ENCODE measurements around the gene ZNF135.

The ZNF135 gene

DNA sequence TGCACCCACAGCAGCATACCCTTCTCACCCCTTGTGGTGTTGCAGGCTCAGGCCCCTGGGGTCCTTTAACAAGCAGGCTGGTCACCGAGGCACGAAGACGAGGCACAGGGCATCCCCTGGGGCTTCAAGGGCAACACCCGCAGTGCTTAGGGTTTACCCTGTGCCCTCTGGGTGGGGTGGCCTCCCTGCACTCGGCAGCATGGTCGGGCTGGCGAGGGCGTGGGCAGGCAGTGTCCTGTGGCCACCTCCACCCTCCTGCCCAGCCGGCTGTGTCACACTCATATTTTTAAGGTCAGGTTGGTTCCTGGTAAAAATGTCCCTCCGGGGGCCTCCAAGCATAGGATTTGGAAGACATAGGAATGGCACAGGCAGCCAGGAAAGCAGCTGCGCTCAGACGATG is 11.4 kb upstream of the ZNF135 start:
- DNase-seq, result no peak

DNA sequence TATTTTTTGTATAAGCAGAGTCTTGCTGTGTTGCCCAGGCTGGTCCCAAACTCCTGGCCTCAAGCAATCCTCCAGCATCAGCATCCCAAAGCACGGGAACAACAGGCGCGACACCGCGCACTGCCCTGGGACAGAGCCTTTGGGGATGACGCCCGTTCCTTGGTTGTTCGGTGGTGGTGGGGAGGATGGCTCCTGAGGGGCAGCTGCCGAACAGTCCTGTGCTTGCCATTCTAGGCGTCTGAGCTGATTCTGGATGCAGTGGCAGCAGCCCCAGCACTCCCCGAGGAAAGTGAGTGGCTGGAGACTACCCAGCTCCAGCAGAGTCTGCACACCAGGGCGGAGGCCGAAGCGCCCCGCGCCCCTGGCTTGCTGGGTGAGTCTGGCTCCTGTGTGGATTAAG is 6.8 kb upstream of the ZNF135 start:
- DNase-seq, result no peak

DNA sequence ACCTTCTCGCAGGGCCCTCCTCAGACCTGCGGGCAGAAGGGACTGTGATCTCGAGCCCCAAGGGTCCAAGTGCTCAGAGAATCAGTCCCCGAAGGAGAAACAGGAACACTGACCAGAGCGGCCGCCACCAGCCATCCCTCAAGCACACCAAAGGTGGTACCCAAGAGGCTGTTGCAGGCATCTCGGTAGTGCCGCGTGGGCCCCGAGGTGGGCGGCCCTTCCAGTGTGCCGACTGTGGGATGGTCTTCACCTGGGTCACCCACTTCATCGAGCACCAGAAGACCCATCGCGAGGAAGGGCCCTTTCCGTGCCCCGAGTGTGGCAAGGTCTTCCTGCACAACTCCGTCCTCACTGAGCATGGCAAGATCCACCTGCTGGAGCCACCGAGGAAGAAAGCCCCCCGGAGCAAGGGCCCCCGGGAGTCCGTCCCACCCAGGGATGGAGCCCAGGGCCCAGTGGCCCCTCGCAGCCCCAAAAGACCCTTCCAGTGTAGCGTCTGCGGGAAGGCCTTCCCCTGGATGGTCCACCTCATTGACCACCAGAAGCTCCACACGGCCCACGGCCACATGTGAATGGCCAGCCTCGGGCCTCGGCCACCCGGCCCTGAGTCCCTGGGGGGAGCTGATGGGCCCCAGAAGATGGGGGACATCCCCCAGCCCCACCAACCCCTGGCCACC is 5.5 kb upstream of the ZNF135 start:
- no peak for DNase-seq

DNA sequence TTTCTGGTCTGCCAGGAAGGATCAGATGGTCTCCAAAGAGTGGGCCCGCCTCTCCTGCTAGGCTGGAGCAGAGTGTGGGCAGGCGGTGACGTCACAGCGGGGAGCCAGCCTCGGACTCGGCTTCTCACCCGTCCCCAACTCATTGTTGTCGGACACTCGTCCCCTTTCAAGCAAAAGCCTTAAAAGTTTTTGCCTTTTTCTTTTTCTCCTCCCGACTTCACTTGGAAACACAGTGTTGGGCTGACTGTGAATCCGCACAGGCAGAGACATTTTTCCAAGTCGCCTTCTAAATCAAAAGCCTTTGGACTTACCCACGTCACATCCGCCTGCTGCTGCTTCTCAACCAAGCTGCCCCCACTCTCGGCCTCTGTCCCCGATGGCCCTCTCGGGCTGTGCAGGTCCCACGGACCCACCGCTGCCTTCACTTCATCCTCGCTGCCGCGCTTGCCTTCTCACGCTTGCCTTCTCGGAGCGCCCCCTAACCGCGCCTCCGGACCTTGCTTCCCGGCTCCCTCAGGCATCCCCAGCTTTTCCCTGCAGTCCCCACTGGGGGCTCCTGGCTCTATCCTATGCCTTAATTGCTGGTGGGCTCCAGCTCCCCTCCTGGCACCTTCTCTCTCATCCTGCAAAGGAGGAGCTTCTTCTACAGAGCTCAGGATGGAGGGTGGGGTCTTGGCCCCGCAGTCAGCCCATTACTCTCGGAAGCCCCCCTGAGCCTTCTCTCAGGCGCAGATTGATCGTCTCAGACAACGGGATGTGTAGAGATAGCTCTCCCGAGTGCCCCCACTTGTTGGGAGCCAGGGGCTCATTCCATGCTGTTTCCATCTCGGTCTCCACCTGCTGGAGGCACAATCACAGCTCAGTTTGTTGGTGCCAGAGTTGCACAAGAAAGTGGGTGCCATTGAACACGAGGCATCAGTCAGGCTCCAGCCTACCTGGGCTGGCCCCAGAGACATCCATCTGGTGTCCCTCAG is 3.9 kb upstream of the ZNF135 start:
- DNase-seq, result no peak

DNA sequence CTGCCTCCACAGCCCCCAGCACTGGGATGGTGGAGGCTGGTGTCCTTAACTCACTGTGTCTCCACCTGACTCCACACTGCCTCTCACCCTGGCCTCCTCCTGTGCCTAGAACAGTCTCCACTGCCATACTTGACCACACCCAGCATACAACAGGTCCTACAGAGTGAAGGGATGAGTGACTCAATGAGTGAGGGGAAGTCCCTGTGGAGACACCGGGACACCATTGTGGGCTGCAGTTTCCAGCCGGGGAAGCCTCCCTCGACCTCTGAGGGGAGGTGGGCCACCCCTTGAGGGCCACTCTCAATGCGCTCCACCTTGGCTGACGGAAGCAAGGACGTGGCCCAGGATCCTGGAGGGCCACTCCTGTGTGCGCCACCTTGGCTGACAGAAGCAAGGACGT is 2.8 kb upstream of the ZNF135 start:
- no peak for DNase-seq

DNA sequence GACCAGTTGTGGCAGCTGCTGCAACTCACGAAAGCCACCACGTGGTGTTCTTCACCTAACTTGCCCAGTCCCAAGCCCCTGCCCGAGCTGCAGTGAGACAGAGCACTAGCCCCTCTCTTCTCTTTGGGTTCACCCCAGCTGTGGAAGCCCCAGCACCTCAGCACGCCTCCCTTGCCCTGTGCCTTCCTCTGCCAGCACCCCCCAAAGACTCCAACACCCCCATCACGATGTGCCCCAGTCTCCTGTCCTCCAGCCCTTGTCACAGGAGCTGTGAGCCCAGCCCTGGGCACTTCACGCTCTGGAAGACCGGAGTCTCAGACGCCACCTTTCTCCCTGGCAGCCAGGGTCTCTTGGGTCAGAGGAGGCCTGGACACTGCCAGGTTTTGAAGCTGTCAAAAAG is 2.2 kb upstream of the ZNF135 start:
- no peak for DNase-seq

DNA sequence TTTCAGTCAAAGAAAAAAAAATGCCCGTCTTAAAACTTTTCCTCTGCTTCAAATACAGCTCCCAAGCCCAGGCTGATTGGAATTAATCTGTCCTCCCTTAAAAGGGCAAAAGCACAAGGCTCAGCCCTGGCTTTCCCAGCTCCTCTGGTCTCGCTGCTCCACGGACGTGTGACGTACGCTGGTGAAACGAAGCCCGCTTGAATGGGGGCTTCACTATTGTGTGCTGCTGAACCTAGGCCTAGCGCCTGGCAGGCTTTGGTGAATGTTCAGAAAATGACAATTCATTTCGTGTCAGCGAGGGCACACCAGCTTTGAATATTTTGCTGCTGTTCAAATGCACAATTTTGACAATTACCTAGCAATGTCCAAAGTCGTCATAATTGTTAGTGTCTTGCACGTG is 615 bp upstream of the ZNF135 start:
- DNase-seq, result no peak

DNA sequence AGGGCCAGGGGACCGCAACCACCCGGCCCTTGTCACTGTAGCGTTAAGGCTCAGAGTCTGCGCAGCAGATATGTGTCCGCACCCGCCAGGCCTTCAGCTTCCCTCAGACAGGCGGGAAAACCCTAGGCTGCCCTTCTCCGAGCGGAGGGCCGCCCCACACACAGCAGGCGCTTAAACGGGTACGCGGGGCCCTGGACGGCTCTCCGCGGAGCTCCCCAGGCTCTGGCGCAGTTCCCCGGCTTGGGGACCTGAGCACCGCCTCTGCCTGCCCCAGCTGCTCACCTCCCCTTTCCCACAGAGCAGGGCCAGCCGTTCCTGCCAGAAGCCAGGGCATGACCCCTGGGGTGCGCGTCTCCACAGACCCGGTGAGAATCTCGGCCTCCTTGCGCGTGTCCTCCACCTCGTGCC is 593 bp downstream of the ZNF135 start:
- DNase-seq, result no peak

DNA sequence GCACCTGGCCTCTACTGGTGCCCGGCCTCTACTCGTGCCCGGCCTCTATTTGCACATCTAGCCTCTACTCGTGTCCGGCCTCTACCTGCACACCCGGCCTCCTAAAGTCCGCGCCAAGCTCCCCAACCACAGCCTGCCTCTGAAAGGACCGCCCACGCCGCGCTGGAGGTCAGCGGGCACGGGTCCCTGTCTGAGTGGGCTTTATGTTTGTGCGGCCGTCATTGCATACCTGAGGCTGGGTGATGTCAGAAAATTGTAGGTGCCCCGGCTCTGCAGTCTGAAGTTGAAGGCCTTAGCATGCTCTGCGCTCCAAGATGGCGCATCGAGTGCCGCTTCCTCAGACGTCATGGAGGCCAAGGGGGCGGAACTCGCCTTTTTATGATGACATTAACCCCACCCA is 1.1 kb downstream of the ZNF135 start:
- no peak for DNase-seq

DNA sequence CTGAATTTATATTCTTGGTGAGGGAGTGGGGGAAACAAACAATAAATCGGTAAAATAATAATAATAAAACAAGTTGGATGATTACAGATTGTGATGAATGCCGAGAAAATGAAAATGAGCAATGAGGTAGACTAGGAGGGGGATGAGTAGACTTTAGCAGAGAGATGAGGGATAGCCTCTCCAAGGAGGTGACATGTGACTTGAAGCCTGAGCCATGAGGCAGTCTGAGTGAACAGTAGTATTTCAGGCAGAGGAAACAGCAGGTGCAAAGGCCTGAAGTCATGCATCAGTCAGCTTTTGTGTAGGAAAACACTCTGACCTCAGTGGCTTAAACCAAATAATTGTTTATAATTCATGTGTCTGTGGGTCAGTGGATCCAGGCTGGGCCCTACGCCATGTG is 4.6 kb downstream of the ZNF135 start:
- DNase-seq, result no peak

DNA sequence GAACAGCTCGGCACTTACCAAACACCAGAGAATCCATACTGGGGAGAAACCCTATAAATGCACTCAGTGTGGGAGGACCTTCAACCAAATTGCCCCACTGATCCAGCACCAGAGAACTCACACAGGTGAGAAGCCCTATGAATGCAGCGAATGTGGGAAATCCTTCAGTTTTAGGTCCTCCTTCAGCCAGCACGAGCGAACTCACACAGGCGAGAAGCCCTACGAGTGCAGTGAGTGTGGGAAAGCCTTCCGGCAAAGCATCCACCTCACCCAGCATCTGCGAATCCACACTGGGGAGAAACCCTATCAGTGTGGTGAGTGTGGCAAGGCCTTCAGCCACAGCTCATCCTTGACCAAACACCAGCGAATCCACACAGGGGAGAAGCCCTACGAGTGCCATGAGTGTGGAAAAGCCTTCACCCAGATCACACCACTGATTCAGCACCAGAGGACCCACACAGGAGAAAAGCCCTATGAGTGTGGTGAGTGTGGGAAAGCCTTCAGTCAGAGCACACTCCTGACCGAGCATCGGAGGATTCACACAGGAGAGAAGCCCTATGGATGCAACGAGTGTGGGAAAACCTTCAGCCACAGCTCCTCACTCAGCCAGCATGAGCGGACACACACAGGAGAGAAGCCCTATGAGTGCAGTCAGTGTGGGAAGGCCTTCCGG is 8.3 kb downstream of the ZNF135 start:
- DNase-seq, result no peak

DNA sequence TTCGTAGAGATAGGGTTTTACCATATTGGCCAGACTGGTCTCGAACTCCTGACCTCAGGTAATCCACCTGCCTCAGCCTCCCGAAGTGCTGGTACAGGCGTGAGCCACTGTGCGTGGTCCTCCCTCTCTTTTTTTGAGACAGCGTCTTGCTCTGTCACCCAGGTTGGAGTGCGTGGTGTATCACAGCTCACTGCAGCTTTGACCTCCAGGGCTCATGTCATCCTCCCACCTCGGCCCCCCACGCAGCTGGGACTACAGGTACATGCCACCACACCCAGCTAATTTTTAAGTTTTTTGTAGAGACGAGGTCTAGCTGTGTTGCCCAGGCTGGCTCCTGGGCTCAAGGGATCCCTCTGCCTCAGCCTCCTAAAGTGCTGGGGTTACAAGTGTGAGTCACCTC is 20.7 kb downstream of the ZNF135 start:
- DNase-seq, result no peak

DNA sequence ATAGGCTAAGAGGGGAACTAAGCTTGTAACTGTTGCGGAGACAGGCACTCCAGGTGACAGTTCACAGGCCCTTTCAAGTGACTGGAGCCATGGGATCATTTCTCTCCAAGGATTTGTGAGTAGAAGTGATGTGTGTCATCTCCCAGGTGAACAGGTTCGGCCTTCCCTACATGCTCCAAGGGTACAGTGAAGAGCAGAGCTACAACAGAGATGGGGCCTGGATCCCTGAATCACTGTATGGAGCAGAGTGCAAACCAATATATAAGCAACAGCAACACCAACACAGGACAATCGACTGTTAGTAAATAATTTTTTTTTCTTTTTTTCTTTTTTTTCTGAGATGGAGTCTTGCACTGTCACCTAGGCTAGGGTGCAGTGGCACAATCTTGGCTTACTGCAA is 23.9 kb downstream of the ZNF135 start:
- DNase-seq, result no peak

DNA sequence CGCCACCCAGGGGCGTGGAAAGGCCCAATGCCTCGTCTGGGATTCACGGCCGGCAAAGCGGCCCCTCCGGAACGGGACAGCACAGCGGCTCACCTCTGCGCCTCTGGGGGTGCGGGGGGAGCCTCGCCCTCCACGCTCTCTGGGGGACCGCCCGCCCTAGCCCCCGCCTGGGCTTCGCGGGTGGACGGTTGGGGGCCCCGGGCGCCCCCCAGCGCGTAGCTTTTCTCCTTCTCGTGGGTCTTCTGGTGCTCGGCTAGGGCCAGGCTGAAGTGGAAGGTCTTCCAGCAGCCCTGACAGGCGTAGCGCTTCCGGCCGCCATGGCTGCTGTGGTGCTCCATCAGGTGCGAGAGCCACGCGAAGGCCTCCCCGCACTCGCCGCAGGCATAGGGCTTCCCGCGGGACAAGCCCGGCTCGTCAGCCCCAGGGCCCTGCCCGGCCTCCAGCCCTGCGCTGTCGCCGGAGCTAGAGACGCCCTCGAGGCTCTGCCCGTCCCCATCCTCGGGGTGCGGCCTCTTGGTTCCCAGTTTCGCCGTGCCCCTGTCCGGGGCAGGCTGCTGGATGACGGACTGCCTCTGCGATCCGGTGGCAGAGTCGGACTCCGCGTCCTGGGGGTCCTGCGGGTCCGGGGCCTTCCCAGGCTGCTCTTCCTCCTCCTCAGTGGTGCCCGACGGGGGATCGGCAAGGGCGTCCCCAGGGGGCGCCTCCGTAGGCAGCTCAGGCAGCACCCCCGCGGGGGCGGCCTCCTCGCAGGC is 25.7 kb downstream of the ZNF135 start:
- DNase-seq, result no peak

DNA sequence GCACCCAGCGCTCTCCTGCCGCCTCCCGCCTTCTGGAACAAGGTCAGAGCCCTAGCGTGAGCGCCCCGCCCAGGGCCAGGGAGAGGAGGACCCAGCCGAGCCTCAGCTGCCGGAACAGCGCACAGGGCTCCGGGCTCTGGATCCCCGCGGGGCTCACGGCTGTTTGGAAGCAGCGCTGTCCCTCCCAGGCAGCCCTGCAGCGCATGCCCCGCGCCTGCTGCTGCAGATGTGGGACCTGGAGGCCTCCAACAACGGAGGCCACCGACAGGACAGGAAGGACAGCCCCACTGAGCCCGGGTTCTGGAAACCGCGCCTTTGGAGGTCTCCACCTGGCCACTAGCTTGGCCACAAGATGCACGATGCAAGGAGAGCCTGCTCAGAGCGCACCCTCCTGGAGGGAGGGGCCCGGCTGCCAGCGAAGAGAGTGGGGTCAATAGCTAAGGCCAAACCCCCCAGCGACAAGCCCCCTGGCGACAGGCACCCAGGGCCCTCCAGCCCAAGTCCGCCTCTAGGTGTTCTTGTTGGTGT is 26.3 kb downstream of the ZNF135 start:
- no peak for DNase-seq

DNA sequence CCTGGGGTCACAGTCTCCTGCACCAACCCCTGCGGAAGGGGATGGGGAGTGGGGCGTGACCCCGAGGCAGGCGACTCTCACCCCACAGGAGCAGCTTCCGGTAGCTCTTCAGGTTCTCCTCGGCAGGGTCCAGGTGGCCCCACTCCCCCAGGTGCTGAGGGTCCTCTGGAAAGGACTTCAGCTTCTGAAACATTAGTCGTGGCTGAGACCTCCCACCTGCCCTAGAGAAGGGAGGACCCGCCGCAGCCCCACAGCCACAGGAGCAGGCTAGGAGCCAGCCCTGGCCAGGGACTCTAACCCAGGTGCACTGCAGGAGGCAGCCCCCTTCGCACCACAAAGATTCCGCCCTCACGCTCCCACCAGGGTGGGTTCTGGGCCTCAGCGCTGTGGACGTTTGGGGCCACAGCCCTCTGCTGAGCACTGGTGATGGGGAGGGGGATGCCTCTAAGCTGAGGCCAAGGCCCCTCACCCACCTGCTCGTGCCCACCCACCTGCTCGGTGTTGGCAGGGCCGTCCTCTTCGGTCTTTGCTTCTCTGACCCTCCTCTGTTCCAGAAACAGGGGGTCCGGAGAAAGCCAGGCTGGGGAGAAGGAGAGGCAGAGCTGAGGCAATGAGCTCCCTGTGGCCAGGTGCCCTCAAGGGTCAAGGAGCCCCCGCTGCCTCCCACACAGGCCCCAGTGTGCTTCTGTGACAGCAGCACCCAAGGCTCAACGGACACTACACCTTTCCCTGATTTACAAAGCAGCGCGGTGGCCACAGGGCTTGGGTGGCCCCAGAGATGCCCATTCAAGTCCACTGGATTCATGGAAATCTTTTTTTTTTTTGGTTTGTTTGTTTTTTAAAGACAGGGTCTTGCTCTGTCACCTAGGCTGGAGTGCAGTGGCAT is 28.0 kb downstream of the ZNF135 start:
- DNase-seq, result no peak

DNA sequence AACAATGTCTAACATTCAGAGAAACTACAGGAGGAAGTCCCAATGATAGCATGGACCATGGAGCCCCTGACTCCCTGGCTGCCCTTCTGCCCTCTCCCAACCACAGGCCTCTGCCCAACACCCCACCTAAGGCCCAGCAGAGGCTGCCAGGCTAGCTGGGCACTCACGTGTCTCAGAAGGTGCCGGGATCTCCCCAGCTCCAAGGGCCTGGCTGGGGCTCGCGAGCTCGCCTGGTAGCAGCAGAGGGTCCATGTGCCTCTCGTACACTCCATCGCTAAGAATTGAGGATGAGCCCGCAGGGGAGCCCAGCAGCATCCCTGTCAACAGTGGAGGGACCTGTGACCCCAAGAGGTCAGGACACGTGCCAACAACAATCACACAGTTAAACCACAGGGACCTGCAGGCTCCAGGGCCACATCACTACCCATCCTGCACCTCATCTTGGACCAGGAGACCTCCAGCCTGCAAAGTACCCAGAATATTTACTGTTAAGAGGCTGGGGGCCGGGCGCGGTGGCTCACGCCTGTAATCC is 29.5 kb downstream of the ZNF135 start:
- no peak for DNase-seq

DNA sequence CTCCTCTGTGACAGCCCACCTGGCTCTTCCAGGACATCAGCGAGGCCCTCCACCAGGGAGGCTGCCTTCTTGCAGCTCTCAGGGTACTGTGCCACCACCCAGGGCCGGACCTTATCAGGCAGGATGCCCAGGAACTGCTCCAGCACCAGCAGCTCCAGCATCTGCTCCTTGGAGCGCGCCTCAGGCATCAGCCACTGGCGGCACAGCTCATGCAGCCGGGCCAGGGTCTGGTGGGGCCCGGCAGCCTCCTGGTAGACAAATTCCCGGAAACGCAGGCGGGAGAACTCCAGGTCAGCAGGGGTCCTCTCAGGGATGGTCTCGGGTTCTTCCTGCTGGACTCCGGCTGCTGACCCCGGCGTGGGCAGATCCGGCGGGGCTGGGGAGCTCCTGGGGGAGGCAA is 30.8 kb downstream of the ZNF135 start:
- no peak for DNase-seq

DNA sequence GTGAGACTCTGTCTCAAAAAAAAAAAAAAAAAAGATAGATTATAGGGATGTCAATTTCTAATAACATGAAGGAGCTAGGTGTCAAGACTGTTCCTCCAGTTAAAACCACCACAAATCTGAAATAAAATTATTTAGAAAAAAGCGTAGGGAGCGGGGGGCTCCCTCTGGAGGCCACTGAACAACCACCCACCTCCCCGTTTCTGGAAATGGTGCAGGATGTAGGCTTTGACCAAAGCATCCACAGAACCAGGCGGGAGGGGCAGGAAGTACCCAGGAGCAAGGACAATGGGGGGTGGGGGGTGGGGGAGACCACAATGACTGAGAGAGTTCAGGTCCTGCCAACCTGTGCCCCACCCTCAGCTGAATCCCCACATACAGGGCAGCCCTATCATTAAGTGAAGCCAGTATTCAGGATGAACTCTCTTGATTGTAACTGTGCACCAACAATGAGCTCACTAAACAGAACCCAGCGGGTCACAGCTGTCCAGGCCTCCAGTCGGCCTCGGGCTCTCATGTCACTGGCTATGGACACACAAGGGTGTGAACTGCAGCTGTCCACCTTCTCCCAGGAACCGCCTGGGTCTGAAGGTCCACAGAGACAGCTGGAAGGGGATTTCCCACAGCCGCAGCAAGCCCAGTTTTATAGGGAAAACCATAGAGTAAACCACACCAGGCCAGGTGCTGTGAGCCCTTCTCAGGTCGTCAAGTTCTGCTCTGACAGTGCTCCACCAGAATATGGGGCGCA is 32.3 kb downstream of the ZNF135 start:
- no peak for DNase-seq

DNA sequence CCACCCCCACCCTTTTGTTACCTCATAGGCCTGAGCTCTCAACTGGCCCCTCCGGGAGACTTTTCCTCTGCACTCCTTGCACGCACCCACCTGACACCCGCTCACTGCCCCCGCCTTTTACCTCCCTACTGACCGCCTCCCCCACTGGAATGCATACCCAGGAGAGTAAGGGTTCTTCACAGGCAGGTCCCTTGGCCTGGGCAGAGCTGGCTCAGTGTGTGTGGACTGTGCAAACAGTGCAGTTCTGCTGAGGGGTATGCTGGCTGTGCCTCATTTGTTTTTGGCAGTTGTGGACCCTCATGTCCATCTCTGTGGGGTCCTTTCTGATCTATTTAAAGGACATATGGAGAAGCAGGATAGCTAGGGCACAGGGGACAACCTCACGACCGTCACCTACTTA is 34.0 kb downstream of the ZNF135 start:
- no peak for DNase-seq

DNA sequence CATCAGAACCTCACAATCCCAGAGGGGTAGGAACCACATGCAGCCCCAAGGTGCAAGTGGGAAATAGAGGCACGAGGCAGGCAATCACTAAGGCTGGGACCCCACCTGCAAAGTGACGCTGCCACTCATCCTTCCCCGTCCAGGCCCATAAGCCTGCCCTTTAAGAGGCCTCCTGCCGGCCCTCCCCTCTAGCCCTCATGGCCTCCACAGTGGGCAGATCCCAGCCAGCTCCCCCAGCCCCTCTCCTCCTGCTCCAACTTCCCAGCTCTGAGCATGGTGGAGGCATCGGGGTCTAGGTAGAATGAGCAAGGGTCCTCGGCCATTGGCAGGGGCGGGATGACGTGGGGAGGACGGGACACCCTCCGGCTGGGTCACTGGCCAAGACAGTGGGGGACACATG is 36.2 kb downstream of the ZNF135 start:
- no peak for DNase-seq

All from NCI-H1436 (cell line).